MM.1S (cell line): ENCODE data around the gene HOXC4.
"Not testable (repeated sequence)": the region's sequence is repeated elsewhere in the genome, so short reads cannot be mapped to it uniquely, and the experiment has no call there.

ENCODE experiments used
- DNase-seq: peaks from one replicate; pipeline ENCODE4 v3.0.0-alpha.2; 2015
- H2AFZ ChIP-seq: fragments of 300-600 bp; sonication (generic); 2 replicates; pipeline ENCODE4 v1.6.0; 2016; ENCODE audit warnings: antibody characterized with exemption, low read length
- H3F3A ChIP-seq: fragments of 300-600 bp; sonication (generic); 2 replicates; pipeline ENCODE4 v1.6.1; 2016; ENCODE audit warnings: mild to moderate bottlenecking, antibody characterized with exemption, low read length, moderate library complexity, mixed read lengths; ENCODE audit not compliant: insufficient read depth
- H3K27ac ChIP-seq: fragments of 300-600 bp; sonication (generic); 2 replicates; pipeline ENCODE4 v1.5.1; 2016; ENCODE audit warnings: mild to moderate bottlenecking, low read length
- H3K27me3 ChIP-seq: fragments of 300-600 bp; sonication (generic); replicated peaks from 2 replicates; pipeline ENCODE4 v1.6.0; 2016; ENCODE audit warnings: low read length; ENCODE audit not compliant: insufficient read depth
- H3K36me3 ChIP-seq: fragments of 300-600 bp; sonication (generic); replicated peaks from 2 replicates; pipeline ENCODE4 v1.6.1; 2016; ENCODE audit warnings: mild to moderate bottlenecking, low read length, mixed read lengths; ENCODE audit not compliant: insufficient read depth
- H3K4me1 ChIP-seq: fragments of 300-600 bp; sonication (generic); 2 replicates; pipeline ENCODE4 v1.6.1; 2016; ENCODE audit warnings: low read length, mixed read lengths
- H3K4me2 ChIP-seq: fragments of 300-600 bp; sonication (generic); 2 replicates; pipeline ENCODE4 v1.6.0; 2016; ENCODE audit warnings: low read depth, low read length
- H3K4me3 ChIP-seq: fragments of 300-600 bp; sonication (generic); 2 replicates; pipeline ENCODE4 v1.5.1; 2016; ENCODE audit warnings: low read length, mixed read lengths
- H3K79me2 ChIP-seq: fragments of 300-600 bp; sonication (generic); 2 replicates; pipeline ENCODE4 v1.6.1; 2016; ENCODE audit warnings: mixed run types, low read length, mixed read lengths
- H3K9ac ChIP-seq: fragments of 300-600 bp; sonication (generic); 2 replicates; pipeline ENCODE4 v1.6.1; 2016; ENCODE audit warnings: low read length, mixed read lengths
- H3K9me2 ChIP-seq: fragments of 300-600 bp; sonication (generic); replicated peaks from 2 replicates; pipeline ENCODE4 v1.6.1; 2016; ENCODE audit warnings: mild to moderate bottlenecking, low read length, mixed read lengths; ENCODE audit not compliant: insufficient read depth
- H3K9me3 ChIP-seq: fragments of 300-600 bp; sonication (generic); replicated peaks from 2 replicates; pipeline ENCODE4 v1.6.1; 2016; ENCODE audit warnings: mild to moderate bottlenecking, low read length, mixed read lengths; ENCODE audit not compliant: insufficient read depth
- H4K20me1 ChIP-seq: fragments of 300-600 bp; sonication (generic); 2 replicates; pipeline ENCODE4 v1.6.1; 2016; ENCODE audit warnings: mild to moderate bottlenecking, low read length, moderate library complexity, mixed read lengths; ENCODE audit not compliant: insufficient read depth

The HOXC4 gene

DNA sequence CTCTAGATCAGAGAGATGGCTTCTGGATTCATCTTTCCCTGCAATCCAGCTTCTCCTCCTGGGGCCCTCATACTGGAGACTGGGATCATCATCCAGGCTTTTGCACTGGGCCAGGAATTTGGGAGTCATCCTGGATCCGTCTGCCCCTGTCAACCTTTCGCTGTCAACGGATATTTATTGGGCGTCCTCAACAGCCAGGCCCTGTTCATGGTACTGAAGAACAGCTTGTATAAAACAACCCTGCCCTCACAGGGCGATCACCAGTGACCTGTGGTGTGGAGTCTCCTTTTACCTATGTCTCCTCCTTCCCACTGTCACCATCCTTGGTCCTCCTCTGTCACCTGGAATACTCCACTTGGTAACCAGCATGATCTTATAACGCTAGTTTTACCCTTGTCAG is 48.6 kb downstream of the HOXC4 start:
- DNase-seq, H3K4me2 ChIP-seq, H3F3A ChIP-seq, H3K9me3 ChIP-seq, H3K79me2 ChIP-seq, H3K4me1 ChIP-seq, H4K20me1 ChIP-seq, H3K9me2 ChIP-seq, H3K36me3 ChIP-seq, H2AFZ ChIP-seq, H3K4me3 ChIP-seq, H3K27ac ChIP-seq, H3K27me3 ChIP-seq, H3K9ac ChIP-seq: not testable (repeated sequence)

DNA sequence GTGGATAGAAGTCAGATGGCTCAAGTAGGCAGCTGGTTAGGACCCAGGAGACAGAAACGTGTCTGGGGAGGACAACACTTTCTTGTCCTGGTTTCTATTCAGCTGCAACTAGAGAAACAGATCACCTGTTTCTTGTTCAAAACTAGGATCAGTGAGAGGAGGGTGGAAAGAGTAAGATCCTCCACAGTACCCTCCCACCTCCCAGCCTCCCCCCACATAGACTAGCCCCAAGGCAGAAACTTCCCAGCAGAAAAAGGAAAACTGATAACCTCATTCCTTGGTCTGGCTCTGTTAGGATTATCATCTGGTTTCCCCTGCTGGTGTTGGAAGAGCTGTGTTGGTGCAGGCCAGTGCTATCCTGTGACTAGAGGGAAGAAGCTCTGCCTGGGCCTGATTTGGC is 50.2 kb downstream of the HOXC4 start:
- not testable (repeated sequence) for H2AFZ ChIP-seq, H4K20me1 ChIP-seq, H3K4me1 ChIP-seq, H3K4me3 ChIP-seq, H3K4me2 ChIP-seq, H3K9me2 ChIP-seq, H3K79me2 ChIP-seq, DNase-seq, H3K27ac ChIP-seq, H3K27me3 ChIP-seq, H3F3A ChIP-seq, H3K36me3 ChIP-seq, H3K9ac ChIP-seq, H3K9me3 ChIP-seq
